Fibroblast of skin of left biceps (primary cell): ENCODE results near the gene ZBTB47.

Experiments
- DNase-seq, 2 experiments: peaks; one replicate each; pipeline ENCODE4 v3.0.0-alpha.2; 2013; ENCODE audit warnings: low read depth in 2 of 2

The ZBTB47 gene

DNA sequence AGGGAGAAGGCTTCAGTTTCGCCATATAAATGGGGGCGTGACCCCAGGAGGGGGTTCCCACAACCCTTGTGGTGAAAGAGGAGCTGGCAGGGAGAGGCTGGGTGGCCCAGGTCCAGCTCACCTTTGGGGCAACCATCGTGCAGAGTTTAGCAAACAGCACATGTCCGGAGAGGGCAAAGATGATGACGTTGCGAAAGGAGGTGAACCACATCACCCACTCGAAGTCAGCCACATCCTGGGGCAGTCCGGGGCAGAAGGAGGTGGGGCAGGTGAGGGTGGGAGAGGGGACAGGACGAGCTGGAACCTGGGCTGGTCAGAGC is 45.4 kb downstream of the ZBTB47 start:
- no peak for DNase-seq

DNA sequence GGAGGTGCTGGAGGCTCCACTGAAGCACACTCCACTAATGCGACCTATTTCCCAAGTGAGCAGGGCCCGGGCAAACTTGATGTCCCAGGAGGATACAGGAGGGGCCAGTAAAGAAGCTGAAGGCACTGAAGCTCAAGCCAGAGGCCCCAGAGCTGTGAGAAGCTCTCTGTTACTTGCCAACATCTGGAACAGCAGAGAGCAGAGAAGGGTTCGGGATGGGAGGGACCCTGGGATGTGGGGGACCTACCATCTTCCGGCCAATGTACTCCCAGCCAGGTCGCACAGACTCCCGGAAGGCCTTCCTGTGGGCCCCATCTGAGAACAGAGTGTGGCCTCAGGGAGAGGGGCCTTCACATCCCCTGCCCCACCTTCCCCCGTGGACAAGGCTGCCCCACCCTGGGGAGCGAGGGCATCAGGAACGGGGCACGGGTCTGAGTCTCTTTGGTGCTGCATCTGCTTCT is 46.0 kb downstream of the ZBTB47 start:
- DNase-seq: no peak

DNA sequence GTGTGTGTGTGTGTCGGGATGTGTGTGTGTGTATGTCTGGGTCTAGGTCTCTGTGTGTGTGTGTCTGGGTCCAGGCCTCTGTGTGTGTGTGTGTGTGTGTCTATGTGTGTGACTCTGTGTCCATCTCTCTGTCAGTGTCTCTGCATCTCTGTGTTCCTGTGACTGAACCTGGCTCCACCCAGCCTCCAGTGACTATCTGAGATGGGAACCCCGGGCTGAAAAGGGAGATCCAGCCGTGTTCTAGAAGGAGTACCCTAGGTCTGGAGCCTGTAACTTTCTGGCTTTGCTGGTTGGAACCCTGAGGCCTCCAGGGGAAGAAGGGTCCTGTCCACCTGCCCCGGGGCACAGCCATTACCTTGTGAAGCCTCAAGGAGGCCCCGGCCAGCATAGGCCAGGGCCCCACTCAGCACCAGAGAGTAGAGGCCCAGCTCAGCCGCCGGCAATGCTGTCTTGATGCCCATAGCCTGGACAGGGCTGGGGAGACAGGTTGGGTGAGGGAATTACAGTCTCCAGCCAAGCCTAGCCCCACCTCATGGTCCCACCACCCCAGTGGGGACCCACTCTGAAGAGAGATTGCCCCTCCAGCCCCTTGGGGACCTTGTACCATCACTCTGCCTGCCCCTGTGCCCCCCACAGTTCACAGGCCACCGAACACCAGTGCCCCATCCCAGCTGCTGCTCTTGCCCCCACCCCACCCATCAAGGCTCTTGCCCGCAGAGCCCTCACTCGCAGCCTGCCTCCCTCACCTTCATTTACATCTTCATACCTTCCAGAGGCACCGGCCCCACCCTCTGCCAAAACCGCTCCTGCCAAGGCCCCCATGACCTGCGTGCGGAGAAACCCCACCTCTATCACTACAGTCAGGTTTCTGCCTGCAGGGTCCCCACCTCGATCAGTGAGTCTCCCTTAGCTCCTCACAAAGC is 47.1 kb downstream of the ZBTB47 start:
- DNase-seq: no peak

DNA sequence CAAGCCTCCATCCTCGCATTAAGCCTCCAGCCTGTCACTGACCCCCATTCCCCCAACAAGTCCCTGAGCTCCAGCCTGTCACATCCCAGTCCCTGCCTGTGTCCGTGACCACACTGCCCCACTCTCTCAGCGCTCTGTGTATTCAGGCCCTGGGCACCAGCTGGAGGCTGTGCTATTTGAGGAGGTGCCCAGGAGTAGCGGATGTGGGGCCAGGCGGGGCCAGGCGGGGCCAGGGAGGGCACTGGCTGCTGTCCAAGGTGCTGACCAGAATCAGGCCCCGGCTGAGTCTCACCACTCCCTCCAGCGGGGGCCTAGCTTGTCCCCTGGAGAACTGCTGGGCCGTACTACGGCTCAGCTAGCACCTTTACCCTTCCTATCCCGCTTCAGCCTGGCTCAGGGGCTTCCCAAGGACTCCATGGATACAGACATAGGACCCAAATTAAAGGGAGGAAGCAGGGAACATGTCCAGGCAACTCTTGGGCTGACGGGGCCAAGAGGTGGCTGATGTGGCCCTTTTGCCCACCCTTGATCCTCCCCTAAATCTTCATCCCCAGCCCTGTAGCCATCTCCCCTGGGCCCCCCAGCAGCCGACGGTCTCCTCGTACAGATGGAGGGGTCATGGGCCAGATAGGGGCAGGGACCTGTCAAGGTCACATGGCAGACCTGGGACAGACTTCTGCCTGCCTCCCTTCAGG is 48.0 kb downstream of the ZBTB47 start:
- DNase-seq: no peak

DNA sequence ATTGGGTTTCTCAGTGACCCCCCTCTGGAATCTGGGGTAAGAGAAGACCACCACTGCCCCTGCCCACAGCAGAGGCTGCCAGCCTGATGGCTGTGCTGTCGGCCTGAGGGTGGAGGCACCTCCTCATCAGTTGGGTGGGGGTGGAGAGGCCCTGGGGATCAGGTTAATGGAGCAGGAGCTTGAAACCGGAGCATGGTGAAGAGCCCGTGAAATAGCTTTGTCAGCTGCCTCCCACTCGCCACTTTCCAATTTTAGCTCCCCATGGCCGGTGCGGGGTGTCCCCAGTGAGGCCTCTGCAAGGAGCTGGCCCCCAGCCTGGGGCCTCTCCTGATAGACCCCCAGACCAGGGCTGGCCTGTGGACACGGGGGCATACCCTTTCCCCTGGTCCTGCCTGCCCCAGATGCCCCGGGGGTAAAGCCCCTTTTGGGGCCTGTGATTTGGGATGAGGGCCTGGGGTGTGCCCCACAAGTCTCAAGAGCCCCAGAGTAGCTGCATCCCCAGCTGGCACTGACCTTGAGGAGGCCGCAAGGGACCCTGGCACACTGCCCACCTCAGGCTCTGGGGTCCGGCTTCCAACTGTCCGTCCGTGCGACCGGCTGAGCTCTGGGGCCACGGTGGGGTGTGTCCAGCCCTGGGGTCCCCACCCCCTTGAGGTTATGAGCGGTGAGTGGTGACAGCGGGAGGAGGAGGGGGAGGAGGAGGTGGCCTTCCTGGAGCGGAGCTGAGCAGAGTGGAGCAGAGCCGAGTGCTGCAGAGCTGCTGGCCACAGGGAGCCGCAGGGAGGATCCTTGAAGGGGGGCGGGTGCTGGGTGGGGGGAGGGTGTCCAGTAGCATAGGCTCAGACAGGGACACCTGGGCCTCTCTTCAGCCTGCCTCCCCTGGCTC is 48.8 kb downstream of the ZBTB47 start, which contains the start of gene HHATL:
Gene HHATL, minus strand, starts transcription at position 733 of the 886 bp plus-strand sequence. CDS start 1,972 bp downstream, outside the sequence.
- no peak for DNase-seq

DNA sequence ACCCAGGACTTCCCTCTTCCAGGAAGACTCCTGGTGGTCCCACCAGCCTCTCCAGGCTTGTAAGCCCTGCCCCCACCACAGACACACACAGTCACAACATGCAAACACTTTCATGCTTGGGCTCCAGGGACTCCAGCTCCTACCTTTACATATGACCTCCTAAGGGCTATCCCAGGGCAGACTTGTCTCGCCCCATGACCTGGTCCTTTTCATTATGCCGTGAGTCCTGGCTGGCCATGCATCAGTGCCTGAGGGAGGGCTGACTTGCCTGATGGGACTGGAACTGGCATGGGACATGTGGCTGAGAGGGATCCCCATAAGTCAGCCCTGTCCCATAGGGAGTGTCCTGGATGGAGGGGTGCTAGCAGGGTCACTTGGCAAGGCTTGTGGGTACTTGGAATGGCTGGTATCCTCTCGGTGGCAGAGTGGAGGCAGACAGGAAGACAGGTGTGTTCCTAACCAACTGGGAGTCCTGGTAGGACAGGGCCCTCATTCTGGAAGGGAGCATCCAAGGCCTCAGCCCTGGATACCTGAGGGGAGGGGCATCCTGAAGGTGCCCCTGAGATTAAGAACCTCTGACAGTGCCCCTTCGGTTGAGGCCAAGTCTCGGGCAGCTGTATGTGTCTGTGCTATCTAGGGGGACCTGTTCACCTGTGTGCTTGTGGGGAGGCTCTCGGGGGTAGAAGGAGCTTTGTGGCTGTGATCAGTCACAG is 49.6 kb downstream of the ZBTB47 start:
- DNase-seq: no peak

DNA sequence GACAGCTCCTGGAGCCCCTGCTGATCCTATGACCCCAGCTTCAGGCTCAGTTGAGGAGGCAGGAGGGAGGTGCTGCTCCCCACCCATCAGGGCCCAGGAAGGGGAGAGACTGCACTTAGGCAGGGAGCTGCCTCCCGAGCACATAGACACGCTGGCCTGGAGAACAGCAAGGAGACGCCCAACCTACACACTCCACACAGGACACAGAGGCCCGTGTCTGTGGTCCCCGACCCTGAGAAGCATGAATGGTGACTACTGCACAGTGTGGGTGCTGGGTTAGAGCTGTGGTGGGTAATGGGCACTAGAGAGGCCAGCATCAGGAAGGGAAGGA is 50.2 kb downstream of the ZBTB47 start:
- DNase-seq: no peak

DNA sequence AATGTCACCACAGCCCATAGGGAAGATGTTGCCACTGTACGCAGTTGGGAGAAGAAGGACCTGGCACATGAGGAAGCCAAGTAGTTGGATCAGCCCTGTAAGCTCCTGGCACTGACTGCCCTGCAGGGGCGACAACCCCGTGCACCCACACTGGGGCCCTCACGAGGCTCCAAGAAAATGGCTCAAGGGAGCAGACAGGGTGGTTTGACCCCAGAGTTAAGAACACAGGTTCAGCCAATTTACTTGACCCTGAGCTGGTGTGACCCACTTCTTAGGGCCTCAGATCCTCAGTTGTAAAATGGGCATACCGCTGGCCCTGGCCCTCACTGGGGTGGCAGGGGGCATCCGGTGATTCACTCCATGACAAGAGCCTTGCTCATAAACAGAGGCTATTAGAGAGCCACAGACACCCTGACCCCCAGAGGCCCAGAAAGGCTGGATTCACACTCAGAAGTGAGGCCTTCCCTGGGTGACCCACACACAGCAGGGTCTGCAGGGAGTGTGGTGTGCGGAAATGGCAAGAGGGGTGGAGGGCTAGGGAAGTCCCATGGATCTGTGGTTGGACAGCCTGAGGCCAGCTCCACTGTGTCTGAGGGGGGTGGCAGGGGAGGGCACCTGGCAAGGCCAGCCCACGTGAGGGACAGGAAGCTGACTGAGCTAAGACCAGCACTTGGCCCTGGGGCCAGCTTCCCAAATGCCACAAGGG is 50.8 kb downstream of the ZBTB47 start:
- no peak for DNase-seq

DNA sequence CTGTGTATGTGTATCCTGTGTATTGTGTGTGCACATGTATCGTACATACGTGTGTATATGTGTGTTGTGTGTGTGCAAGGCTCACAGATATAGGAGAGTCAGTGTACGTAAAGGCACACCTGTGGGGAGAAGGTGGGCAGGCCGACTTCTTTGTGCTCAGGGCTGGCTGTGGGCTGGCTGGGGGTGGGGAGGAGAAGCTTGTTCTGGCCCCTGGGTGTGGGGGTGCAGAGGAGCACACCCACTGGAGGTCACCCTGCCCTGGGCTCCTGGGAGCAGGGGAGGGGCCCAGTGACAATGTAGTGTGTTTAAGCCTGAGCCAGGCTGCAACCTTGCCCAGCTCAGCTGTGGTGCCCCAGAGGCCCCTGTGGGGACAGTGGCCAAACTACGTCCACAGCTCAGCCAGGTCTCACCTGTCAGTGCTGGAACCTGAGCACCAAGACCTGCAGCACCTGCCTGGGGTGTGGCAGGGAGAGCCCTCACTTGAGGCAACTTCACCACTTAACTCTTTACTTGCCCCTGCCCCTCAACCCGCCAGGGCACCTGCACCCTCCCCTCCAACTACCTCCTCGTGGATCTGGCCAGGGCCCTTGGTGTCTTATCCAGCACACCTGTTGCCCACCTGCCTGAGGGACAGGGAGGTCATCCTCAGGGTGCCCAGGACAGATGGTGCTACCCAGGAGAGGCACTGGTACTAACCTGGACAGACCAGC is 51.7 kb downstream of the ZBTB47 start:
- DNase-seq: no peak

DNA sequence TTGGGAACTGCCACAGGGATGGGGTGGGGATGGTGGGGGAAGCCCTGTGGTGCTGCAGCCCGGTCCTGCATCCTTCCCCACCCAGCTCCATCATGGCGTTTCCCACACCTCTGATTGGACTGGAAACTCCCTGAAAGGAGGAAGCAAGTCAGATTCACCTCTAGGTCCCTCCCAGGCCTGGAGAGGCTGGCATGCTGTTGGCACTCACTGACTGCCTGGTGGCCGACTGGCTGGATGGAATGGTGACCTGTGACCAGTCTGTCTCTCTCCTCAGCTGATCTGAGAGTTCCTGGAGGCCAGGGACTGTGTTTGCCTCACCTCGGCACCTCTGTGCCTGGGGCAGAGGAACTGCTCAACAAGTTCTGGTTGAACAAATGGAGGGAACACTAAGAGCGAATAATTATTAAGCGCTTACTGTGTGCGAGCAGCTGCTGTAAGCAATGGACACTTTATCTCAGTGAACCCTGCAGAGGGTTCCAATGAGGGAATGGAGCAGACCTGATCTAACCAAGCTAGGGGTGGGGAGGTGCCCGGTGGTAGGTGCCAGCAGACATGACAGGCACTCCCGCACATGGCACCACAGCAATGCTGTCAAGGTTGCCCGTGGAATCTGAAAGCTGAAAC is 52.6 kb downstream of the ZBTB47 start:
- DNase-seq: no peak

DNA sequence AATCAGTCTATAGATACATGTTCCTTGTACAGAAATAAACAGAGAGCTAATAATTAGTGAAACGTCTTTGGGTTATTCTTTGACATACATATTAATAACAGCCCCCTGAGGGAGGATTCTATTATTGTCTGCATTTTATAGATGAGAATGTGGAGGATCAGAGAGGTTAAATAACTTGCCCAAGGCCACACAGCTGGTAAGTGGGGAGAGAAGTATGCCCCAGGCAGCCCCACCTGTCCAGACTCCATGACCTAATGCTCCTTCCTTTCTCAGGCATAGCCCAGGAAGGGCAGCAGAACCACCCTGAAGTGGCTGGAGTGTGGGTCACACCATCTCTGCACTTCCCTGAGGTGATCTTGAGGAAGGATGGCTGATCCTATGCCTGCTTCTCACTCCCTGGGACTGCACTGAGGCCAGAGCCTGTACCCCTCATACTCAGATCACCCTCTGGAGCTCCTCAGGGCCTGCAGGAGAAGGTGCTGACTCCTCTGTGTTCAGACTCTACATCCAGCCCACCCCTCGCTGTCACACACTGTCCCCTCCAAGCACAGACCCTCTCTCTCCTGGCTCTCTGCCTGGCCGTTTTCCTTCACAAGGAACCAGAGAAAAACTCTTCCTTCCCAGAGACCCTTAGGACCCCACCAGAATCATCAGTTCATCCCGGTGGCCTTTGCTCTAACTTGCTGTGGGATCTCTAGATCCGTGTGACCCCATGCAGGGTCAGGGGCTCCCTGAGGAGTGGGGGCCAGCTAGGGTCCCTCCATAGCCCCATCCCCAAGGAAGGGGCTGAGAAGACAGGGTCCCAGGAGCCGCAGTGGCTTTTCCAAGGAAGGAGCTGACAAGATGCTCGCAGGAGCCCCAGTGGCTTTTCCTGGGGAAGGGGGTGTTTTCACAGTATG is 53.5 kb downstream of the ZBTB47 start:
- DNase-seq: no peak

DNA sequence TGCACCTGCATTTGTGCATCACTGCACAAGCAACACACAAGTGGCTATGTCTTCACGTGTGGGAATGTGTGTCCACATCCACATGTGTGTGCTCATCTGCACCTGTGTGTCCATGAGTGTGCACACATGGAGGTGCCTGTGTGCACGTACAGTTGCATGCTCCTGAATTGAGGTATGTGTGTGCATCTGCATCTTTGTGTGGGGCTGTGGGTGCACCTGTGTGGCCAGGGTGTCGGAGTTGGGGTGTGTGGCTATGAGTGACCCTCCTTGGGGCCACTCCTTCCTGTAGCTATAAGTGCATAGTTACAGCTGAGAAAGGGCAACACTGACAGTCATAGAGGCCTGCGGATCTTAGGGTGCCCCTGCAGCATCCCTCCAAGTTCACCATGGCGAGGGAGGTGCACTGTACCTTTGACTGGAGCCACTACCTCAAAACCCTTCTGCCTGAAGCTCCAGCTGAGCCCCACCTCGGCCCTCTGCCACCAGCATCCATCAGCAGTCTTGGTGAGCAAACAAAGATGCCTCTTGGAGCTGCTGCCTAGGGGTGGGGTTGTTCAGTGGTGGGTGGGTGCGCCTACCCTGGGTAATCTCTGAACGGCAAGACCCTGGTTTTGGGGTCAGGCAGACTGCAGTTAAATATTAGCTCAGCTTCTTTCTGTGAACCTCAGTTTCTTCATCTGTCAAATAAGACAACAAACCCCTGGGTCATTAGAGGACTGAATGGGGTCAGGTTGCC is 54.3 kb downstream of the ZBTB47 start:
- no peak for DNase-seq

DNA sequence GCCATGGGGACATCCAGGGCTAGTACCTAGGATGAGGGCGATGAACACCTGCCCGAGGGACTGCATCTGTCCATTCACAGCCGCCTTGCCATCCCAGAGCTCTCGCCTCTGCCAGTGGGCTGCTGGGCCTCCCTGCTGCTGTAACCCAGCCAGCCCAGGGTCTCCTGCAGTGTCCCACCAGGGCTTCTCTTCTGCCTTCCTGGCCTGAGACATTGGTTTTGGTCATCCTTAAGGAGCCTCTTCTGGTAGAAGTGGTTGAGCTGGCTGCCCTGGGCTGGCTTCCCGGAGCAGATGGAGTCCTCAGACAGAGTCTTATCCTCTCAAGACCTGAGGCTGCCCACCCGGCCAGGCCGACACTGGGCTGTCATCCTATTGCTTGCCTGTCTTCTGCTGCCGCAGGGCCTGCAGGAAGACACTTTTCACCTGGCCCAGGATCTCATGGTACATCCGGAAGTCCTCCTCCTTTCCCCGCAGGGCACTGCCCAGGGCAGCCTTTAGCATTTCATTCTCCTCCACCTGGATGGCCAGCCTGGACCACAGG is 55.2 kb downstream of the ZBTB47 start:
- DNase-seq: no peak

DNA sequence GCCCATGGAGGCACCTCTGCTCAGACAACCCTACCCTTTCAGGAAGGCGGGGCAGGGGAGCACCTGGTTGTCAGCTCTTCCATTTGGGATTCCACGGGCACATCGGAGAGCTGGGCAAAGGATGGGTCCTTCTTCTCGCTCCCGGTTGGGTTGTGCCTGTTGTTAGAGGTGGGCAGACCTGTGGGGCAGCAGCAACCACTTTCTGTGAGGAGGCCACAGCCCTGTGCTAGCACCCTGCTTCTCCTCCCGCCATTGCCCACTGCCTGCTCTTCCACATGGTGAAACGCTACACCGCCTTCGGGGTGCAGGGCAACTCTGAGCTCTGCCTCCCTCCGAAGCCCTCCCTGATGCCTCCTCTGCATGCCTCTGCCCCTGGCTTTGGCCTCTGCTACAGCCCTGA is 56.1 kb downstream of the ZBTB47 start:
- no peak for DNase-seq

DNA sequence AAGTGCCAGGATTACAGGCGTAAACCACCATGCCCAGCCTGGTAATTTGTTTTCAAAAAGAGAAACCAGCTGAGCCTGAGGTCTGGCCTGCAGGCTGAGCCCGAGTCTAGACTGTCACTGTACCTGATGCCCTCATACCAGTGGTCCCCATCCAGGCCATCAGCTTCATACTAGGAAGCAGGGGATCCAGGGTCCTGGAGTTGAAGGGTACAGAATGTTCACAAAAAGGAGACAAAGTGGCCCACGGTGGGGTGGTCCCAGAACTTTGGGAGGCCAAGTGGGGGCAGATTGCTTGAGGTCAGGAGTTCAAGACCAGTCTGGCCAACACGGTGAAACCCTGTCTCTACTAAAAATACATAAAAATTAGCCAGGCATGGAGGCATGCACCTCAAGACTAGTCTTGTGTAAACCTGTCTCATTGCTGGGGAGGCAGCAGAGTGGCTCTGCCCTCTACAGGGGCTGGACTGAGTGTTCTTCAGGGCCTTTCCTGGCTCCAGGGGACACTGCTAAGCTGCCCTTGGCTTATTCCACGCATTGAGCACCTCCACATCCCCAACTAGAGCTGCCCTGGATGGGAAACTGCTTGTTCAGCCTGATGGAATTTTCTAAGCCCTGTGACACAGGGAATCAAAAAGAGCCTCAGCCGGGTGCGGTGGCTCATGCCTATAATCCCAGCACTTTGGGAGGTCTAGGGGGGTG is 57.0 kb downstream of the ZBTB47 start:
- DNase-seq: no peak

DNA sequence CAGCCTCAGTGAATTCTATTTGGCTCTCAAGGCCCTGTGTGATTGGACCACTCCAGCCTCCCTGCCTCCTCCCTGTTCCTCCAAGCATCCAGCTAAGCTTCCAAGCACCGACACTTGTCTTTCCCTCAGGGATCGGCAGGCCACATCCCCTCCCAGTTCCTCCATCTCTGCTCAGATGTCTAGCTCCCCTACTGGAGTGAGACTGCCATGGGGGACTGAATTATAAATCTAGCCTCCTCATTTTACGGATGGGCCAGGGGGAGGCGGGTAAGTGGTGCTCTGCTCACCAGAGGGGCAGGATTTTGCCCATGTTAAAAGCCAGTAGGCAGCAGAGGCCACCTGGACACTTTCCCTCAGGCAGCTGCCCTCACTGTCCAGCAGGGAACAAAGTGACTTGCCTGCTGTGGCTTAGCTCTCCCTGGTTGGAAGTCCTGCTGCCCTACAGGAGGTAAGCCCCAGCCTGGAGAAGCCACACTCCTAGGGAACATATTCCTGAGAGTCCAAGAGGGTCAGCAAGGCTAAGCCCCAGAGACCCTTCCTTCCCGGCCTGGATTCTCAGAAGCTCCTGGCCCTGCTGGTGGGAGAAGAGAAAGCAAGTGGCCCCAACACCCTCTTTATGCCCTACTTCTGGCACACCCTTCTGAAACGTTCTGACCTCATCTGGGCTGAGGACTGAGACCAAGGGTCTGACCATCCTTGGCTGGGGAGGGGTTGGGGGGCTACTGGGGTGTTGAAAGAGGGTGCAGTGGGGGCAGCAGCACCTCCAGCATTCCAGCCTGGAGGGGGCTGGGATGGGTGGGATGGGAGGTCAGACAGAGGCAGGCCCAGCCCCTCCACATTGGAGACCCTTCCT is 58.2 kb downstream of the ZBTB47 start:
- DNase-seq: no peak
